DOHH2 (cell line): ENCODE measurements around the gene XRCC5.

Experiments used
- EZH2phosphoT487 ChIP-seq: fragments of 200-600 bp; sonication (generic); IDR thresholded peaks from 2 replicates; pipeline ENCODE4 v1.6.1; 2017; ENCODE audit warnings: borderline replicate concordance, mild to moderate bottlenecking, antibody characterized with exemption, low read length, moderate library complexity, mixed read lengths
- TF ChIP-seq, protein P1 (sequence below): fragments of 200-600 bp; sonication (generic); IDR thresholded peaks from one replicate; pipeline ENCODE4 v1.5.1; 2014; ENCODE audit warnings: antibody characterized with exemption, mild to moderate bottlenecking, low read depth, low read length; ENCODE audit not compliant: poor library complexity, severe bottlenecking

DNA sequence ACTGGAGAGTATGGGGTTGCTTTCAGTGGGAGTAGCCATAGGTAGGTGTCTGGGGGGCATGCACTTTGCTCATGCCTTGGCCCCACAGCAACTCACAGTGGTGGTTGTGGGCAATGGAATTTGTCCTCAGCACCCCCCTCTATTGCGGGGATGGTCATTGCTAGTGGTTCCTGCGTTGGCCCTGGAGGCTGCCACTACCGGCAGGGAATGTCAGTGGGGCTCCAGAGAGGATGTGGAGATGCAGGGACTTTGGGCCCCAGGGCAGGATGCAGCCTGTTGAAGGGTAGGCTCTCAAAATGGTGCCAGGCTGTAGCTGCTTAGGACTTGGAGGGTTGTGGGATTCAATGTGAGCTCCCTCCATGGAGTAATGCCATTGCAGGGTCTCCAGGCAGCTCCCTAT, 125.0 kb downstream of the XRCC5 start:
- no peak for TF ChIP-seq EZH2phosphoT487
- TF ChIP-seq, protein P1, sequence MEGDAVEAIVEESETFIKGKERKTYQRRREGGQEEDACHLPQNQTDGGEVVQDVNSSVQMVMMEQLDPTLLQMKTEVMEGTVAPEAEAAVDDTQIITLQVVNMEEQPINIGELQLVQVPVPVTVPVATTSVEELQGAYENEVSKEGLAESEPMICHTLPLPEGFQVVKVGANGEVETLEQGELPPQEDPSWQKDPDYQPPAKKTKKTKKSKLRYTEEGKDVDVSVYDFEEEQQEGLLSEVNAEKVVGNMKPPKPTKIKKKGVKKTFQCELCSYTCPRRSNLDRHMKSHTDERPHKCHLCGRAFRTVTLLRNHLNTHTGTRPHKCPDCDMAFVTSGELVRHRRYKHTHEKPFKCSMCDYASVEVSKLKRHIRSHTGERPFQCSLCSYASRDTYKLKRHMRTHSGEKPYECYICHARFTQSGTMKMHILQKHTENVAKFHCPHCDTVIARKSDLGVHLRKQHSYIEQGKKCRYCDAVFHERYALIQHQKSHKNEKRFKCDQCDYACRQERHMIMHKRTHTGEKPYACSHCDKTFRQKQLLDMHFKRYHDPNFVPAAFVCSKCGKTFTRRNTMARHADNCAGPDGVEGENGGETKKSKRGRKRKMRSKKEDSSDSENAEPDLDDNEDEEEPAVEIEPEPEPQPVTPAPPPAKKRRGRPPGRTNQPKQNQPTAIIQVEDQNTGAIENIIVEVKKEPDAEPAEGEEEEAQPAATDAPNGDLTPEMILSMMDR: no peak
